Anterior cingulate cortex (tissue), 58 donors: ENCODE measurements around the gene PCDHGC3.

Experiments used
- DNase-seq, 58 donors: peaks; one replicate each; lab custom pipeline; 2025; lab: John Stamatoyannopoulos, UW

The PCDHGC3 gene

DNA sequence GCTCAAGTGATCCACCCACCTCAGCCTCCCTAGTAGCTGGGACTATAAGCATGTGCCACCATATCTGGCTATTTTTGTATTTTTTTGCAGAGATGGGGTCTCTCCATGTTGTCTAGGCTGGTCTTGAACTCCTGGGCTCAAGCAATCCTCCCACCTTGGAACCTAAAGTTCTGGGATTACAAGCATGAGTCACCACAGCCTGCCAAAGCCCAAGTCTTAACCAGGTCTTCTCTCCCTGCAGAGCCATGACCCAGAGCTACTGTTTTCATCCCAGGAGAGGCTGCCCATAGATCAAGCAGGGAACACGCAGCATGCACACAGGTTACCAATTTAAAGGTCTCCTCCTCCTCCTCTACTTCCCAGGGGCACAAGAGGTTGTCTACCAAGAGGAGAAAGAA, 42.9 kb downstream of the PCDHGC3 start:
- no peak for DNase-seq

DNA sequence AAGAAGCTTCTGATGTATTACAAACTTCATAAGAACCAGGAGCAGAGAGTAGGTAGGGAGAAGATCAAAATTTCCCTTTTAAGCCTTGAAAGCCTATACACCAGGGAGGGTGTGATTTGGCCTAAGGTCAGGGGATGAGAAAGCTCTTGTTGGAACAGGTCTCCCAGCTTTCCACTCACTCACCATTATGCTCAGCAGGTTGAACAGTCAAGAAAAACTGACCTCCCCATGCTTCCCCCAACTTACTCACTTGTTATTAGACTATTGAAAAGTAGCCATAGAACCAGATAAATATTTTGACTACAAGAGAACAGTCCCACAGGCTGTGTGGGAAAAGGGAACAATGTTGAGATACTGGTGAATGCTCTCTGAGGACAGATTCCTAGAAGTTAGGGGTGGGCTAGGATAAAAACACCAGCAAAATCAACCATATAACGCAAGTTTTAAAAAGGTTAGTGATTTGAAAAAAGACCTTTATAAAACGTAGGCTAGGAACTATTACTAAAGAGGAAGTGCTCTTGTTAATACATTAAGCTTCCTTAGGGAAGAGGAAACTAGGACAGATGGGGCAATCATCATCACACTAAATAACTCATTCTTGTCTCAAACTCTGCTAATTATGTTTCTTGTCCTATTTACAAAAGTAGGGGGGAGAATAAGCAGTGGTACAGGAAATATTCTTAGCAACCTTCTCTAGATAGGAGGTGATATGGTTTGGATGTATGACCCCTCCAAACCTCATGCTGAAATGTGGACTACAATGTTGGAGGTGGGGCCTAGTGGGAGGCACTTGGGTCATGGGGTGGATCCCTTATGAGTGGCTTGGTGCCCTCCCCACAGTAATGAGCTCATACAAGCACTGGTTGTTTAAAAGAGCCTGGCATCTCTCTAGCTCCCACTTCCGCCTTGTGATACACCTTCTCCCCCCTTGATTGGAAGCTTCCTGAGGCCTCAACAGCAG, 44.1 kb downstream of the PCDHGC3 start:
- DNase-seq: no peak

DNA sequence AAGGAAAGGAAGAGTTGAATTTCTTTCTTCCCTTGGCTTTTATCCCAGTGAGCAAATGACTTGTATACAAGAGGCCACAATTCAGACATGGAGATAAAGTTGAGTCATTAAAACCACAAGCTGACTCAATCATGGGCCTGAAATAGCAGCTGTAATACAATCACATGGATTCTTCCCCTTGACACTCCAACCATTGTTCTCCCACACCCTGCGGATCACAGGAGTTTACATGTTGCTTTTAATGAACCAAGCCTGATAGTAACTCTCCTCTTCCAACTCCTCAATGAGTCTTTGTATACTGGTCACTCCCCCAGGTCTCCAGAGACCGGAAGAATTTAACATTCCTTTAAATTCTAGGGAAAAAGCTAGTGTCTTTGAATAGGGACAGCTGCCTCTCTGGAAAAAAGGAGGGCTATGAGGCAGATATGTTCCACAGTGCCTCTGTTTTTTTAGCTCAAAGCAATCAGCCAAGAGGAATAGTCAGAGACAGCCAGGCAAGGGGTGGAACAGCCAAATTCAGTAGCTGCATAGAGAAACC, 45.5 kb downstream of the PCDHGC3 start:
- DNase-seq: peak in 26 of 58 donors; percentile 16 to 88 (median 44)

DNA sequence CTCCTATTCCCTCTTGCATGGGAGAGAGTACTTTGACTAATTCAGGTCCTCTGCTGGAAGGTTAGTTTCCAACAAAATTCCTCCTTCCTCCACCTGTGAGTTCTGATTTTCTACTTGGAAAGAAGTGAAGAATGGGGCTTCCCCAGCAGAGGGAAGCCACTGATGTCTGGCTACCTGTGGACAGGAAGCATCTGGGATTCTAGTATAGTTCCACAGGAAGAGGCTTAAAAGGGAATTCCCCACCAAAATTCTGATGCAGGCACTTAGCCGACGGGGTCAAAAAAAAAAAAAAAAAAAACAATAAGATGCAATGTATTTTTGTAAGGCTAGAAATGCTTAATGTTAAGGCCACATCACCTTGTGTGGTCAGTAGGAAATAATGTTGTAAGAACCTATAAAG, 46.5 kb downstream of the PCDHGC3 start:
- no peak for DNase-seq

DNA sequence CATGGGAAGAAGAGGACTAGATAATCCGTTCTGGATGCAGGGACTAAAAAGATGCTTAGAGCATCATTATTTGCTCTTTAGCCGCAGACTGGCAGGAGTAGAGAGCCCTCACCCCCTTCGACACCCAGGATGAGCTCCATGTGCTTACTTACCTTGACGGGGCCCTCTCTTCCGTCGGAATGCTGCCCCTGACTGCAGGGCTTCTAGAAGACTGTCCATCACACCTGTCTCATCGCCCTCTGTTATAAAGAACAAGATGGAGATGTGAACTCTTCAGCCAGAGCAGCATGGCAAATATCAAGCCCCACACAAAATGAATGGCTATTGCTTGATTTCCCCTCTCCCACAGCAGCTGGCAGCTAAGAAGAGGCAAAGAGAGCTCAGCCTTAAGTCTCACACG, 48.2 kb downstream of the PCDHGC3 start:
- no peak for DNase-seq

DNA sequence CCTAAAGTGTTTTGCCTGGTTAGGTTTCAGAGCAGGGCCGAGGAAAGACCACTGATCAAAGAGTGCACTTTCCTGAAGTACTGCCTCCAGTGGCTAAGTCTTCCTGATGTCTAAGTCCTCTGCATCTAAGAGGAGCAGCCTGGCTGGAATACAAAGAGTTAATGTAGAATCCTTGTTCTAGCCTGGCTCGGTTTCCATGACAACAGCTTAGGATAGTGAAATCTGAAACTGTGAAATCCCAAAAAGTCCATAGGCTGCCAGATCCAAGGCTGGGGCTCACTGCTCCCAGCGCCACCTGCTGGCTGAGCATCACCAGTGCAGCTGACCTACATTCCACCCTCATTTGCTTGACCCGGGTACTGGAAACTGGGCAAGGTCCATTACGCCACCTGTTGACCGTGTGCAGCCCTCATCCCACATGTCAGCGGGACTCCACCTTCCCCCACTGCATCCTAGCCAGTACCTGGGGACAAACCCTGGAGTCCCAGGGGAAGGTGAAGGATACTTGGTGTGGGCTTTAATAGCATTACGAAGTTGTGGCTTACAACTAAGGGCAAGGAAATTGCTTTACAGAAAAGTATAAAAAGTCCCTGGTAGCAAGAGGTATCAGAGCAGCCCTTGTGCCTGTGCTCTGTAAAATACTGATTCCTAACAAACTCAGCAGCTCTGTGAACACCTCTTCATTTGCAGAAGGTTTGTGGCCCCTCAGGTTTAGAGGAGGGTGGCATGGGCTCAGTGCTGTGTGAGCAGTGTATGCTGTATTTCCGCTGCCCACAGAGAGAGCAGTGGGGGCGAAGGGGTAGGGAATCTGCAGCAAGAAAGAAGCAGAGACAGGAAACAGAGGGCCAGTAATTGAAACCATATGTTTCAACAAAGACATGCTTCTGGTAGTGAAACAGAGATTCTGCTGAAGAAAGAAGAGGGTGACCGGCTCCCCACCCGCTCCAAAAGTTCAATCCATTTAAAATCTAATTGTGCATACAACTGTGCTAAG, 49.1 kb downstream of the PCDHGC3 start:
- peak in 56 of 58 donors; percentile 45 to 92 (median 77) for DNase-seq

DNA sequence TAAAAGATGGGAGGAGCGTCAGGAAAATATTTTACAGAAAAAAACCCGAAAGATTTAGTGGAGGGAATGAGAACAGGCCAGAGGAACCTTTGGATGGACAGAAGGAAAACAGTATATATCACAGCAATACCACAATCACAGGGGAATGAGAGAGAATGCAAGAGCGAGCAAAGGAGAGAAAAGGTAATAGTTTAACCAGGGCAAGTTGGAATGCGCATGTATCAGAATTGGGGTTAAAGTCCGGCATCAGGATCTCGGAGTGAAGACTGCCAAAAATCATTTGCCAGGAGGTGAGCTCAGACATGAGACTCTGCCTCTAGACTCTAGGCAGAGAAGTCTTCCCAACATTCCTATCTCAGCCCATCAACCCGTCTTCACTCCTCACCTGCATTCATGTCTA, 49.9 kb downstream of the PCDHGC3 start:
- DNase-seq: no peak

DNA sequence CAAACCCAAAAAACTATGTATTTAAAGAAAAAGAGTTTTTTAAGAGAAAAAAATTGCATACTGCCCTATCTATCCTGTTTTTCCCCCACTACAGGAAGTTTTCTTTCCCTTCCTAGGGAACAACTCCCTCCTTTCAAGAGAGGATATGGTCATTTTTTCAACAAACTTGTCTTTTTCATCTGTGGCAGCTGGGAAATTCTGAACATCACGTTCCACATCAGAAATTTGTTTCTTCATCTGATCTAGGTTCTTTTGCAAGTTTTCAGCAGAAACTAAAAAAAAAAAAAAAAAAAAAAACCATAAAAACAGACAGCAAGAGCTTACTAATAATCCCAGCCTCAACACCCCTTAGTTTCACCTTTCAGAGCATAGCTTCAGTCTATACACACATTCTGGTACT, 51.7 kb downstream of the PCDHGC3 start:
- no peak for DNase-seq
